Activated CD4-positive, alpha-beta T cell treated with anti-CD3 and anti-CD28 coated beads, Interleukin-2, amount 50 U/mL, for 16 hours (primary cell): ENCODE data around the gene PLA2G4C.
A peak's percentile ranks its signal among the peaks of the same experiment; 100 is the strongest.

Experiments used
- DNase-seq: peaks from one replicate; pipeline ENCODE4 v3.0.0-alpha.2; 2020

Gene PLA2G4C, protein sequence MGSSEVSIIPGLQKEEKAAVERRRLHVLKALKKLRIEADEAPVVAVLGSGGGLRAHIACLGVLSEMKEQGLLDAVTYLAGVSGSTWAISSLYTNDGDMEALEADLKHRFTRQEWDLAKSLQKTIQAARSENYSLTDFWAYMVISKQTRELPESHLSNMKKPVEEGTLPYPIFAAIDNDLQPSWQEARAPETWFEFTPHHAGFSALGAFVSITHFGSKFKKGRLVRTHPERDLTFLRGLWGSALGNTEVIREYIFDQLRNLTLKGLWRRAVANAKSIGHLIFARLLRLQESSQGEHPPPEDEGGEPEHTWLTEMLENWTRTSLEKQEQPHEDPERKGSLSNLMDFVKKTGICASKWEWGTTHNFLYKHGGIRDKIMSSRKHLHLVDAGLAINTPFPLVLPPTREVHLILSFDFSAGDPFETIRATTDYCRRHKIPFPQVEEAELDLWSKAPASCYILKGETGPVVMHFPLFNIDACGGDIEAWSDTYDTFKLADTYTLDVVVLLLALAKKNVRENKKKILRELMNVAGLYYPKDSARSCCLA

DNA sequence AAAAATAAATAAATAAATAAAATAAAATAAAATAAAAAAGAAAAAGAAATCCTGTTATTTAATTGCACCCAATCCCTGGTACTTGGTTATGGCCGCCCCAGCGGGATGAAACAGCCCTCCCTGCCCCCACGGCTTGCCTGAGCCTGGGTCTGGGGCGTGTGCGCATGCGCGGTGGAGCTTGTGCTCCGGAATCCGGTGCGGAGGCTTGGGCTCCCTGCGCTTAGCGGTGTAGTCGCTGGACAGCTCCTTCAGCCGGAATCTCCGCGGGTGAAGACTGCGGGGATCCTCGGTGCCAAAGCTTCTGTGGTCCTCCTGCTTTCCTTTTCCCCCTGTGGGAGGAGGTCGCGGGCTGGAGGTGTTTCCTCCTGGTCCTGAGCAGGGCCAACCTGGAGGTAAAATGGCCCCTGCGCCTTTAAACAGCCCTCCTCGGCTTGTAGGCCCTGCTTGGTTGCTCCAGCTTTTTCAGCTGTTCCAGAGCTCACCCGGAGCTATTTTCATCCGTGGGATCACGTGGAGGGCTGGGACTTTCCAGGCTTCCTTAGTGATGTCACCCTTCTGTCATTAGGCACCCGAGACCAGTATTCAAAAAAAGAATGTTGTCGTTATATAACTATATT is at the start of gene PLA2G4C:
PLA2G4C (minus strand) TSS at position 468 of the 617 bp plus-strand sequence. CDS start 4,288 bp downstream, outside the sequence.
- DNase-seq, result peak; percentile 87

DNA sequence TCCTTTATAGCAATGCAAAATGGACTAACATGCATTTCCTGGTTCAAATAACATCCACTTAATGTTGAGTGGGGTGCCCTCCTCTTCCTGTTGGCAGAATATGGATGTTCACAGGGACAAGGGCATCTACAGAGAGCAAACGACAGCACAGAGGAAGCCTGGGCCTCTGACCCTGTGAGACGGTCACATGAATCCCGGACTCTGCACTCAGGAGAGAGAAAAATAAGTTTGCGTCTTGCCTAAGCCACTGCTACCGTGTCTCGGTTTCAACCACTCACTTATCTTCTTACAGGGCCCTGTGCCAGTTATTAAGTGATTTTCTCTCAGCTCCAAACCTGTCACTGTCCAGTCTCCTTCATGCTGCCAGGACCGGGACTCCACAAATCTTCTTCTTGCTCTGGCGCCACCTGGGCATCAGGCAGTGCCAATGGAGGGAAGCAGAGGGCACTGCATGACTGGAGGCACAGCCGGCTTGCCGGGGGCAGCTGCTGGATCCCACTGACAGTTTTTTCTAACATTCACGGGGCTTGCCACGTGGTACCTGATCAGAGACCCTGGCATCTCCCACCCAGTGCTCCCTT is 47.7 kb upstream of the PLA2G4C start:
- no peak for DNase-seq

DNA sequence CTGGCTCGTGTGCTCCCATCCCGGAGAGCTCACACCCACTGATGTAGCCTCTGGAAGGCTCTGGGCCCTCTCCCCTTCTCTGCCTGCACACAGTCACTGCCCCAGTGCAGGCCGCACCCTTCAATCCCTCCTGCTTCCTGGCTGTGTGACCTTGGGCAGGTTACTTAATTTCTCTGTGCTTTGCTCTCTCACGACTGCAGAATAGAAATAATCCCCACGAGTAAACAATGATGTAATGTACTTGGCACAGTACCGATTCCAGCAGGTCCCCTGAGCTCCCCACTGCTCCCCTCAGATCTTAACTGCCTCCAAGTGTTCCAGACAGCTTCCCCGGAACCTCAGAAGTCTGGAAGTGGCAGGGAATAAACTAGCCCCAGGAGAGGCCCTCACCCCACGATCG is 43.4 kb upstream of the PLA2G4C start:
- no peak for DNase-seq

DNA sequence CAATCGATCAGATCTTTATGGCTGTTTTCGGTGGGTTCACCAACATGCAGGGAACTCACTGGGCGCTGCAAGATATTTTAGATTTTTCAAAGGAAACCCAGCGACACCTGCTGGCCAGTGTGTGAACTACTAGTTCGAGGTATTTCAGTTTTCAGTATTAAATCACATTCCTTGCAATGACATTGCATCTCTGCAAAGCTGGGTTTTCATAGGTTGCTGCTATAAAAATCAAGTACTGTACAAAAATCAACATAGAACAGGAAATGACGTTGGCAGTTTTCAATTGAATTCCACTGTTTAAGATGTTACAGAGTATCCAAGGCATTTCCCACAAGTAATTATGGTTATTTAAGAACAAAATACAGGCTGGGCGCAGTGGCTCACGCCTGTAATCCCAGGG is 41.9 kb upstream of the PLA2G4C start:
- peak; percentile 63 for DNase-seq

DNA sequence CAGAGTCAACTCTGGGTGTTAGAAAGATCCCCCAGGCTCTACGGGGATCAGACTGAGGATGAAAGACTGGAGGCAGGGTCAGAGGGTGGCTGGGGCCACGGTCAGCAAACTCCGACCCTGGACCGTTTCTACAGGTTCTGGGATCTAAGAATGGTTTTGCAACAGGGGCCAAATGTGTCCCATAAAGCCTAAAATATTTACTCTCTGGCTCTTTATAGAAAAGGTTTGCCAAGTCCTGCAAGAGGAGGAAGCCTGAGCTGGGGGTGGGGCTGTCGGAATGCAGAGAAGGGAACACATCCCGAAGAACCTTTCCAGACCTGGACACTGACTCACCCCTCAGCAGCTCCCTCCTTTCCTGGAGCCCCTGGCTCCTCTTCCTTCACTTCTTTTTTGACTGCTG is 38.8 kb upstream of the PLA2G4C start:
- DNase-seq, result no peak

DNA sequence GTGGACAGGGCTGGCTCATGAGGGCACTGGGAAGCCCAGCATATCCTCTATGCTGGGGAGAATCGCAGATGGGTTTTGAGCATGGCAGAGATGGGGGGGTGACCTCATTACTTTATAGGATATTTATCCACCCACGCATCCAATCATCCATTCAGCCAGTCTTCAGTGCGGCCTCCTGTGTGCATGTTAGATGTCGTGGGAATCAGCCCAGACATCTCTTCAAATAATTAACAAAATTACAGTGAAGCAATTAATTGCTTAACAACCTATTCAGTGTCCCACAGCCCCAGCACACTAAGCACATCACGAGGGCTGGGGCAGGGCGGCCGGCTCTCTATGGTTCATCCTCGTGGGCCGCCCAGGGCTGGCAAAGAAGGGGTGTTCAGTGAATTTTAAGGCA is 38.0 kb upstream of the PLA2G4C start:
- DNase-seq, result no peak

DNA sequence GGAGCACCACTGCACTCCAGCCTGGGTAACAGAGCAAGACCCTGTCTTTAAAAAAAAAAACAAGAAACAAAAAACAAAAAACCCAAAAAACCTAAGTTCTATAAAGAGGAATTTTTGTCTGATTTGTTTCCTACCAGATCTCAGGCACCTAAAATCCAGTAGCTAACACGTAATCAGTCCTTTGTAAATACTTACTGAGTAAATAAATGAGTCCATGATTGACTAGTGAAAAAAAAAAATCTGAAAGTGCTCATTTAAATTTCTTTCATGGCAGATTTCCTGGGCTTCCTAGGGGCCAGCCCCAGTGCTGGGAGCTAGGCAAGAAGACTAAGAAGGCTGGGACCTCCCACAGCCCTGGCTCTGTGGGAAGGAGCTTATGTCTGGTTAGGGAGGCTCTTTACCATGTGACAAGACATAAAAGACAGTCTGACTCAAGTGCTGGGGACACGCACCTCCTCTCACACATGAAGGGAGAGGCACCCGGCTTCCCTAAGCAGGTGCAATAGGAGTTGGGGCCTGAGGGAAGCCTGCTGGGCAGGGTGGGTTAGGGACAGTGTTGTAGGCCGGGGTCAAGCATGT is 37.1 kb upstream of the PLA2G4C start:
- DNase-seq, result no peak

DNA sequence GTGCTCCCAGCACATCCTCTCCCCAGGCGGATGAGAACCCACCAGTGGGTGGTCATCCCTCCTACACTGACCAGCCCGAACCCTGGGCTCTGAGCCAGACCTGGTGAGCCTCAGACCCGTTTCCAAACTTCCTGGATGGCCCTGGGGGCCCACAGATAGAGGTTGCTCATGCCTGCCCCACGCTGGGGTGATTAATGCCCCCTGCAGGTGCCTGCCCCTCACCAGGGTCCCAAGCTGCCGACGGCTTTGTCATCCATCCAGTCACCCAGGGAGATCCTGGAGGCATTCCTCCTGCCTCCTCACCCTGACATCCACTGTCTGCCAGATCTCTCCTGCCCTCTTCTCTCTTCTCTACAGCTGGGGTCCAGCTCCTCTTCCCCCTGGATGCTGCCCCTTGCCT is 28.4 kb upstream of the PLA2G4C start:
- no peak for DNase-seq

DNA sequence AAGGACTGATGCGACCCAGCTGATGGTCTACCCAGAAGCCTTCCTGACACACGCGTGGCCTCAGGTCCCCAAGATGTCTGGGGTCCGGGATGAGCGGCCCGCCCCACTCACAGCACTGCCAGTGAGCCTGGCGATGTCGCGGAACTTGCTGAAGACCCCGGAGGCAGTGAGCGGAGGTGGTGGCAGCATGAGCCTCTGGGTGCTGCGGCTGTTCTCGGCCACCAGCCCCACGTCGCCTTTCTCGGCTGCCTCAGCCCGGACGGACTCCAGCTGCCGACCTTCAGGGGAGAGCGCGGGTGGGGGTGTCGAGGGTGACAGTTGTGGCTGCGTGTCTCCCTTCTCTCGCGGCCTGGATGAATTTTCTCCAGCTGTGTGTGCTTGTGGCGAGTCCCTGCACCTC is 26.8 kb upstream of the PLA2G4C start:
- DNase-seq, result no peak

DNA sequence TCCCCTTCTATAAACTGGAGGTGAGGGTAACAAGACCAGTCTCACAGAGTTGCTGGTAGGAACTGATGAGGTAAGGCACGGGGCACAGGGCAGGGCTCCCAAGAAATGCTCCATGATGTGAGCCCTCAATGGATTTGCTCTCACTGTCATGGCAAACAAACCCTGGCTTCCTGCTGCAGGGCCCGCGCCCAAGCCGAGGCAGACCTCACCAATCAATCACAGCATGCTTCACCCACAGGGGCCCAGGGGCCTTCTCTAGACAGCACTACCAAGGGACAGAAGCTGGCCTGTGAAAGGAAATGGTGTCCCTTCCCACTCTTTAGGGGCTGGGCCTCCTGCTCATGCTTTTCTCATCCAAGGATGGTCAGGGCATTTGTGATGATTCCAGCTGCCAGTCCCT is 25.9 kb upstream of the PLA2G4C start:
- no peak for DNase-seq

DNA sequence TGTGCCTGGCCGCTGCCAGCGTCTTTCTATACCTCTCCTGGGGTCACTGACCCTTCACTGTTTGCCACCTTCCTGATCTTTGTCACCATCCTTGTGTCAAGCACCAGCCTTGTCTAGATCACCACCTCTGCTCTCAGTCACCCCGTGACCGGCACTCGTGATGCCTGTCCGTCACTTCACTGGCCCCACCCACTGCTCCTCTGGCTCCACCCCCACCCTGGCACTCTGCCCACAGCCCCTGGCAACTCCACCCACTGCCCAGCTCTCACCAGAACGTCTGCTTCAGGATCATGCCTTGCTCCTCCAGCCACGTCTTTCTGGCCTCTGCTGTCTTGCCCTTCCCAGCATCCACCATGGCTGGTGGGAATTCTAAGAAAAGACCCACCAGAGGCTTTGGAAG is 24.8 kb upstream of the PLA2G4C start:
- DNase-seq, result peak; percentile 28

DNA sequence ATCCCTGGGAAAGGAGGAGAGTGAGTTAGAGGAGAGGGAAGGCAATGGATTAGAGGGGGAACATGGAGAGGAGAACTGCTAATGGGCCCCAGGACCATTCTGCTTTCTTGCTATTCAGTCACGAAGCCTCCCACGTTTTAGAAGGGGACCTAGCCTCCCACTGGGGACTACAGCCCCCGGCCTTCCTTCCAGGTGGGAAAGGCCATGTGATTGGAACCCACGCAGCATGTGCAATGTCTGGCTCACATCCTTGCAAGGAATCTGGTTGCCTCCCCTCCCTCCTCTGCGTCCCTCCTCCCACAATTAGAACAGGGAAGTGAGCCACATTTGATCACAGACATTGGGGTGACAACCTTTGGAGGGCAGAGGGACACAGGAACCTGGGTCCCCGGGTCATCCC is 22.5 kb upstream of the PLA2G4C start:
- no peak for DNase-seq

DNA sequence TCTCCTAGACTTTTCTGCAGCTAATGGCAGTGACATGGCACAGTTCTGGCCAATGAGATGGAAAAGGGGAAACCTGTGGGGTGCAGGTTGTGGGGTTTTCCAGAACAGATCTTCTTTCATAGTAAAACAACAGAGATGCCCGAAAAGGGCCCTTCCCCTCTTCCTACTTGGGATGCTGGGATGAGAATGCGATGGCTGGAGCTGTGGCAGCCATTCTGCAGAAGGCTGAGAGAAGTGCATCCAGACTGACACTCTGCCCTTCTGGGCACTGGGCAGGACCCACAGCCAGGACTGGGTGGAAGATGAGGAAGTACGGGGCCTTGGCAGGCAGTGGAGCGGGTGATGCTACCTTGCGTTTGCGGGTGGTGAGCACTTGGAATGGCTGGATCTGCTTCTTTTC is 16.9 kb upstream of the PLA2G4C start:
- DNase-seq, result no peak

DNA sequence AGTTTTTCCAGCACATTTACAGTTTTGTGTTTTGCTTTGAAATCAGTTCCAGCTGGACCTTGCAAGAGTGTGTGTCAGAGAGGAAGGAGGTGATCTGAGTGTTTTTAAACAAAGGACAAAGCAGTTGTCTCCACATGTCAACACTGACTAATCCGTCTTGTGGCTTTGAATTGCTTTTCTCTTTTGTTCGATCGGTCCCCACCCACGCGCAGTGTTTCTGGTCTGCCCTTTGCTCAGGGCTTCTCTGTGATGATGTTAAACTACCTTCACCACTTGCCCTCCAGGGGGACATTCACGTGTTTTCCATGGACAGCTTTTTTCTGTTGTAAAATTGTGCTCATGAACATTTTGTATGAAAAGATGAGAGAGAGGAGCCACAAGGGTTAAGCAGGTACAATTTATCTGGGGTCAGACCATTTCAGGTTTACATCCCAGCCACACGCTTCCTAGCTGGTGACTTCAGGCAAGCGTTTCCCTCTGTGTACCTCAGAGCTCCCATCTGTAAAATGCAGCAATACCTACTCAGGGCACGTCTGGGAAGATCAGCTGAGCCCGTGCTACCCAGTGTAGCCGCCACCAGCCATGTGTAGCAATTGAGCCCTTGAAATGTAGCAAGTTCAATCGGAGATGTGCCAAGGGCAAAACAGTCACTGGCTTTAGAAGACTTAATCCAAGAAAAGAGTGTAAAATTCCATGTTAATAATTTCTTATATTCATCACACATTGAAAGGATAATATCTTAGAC is 13.5 kb upstream of the PLA2G4C start:
- peak; percentile 17 for DNase-seq

DNA sequence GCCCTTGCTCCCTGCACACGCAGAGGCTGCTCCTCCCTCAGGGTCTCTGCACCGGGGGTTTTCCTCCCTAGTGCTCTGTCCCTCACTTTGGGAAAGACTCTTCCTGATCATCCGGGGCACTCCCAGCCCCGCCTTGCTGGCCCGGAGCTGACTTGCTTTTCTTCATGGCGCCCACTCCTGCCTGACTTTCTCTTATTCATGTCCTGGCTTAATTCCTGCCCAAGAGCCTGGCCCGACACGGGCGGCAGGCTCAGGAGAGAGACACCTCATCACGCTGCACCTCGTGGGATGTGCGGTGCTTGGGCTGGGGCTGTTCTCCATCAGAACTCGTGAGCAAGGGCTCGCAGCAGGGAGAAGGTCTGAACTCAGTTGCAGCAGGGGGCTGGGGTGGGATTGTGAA is 11.8 kb upstream of the PLA2G4C start:
- DNase-seq, result no peak

DNA sequence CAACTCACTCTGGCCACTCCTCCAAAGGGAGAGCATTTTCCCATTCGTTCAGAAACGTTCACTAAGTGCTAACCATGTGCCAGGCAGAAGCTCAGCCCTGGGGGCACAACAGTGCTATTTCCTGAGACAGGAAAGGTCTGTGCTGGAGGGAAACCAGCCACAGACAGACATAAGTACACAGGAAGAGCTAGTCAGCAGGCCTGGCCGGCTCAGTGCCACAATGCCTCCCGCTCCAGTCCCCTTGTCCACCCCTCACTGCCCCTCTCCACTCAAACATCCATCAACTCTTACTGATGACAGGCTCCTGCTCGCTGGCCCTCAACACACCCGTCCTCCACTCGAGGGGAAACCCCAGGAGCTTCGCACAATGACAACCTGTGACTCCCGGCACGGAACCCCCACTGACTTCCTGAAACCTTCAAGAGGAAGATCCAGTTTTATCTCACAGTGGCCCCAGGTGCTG is 11.3 kb upstream of the PLA2G4C start:
- DNase-seq, result peak; percentile 14

DNA sequence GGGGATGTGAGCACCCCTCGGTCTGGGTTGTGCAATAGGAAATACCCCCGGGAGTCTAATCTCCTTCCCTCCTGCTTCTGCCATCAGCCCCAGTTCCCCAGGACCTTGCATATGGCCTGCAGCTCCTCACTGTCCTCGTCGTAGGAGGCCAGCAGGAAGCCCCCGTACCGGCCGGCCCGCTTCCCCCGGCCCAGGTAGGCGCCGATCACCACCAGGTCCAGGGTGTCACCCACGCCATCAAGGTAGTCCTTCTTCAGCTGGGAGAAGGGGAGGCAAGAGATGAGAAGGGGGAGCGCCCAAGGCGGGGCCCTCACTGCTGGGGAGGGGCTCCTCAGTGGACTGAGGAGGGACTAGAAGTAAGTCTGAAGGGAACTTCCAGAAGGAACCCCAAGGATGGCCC is 10.4 kb upstream of the PLA2G4C start:
- DNase-seq, result no peak

DNA sequence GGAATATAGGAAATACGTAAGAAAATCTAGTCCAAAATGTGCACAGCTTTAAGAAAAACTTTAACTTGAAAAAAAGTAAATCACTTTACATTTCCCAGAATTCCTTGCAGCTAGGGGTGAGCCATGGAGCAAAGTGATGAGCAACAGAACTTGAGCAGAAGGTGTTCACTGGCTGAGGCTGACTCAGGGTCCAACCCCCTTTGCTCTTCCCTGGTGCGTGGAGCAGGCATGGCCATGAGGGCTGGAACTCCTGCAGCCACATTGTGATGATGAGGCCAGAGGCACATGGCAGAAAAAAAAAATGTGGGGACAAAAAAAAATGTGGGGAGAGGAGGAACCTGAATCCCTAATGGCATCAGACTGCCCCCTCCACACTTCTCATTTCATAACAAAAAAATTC is 9.9 kb upstream of the PLA2G4C start:
- DNase-seq, result no peak

DNA sequence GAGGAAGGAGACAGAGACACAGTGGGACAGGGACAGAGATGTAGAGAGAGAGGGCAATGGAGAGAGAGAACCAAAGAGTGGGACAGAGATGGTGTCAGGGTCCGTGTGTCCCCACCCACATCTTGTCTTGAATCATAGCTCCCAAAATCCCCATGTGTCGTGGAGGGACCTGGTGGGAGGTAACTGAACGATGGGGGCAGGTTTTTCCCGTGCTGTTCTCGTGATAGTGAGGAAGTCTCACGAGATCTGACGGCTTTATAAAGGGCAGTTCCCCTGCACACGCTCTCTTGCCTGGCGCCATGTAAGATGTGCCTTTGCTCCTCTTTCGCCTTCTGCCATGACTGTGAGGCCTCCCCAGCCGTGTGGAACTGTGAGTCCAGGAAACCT is 7.5 kb upstream of the PLA2G4C start:
- no peak for DNase-seq

DNA sequence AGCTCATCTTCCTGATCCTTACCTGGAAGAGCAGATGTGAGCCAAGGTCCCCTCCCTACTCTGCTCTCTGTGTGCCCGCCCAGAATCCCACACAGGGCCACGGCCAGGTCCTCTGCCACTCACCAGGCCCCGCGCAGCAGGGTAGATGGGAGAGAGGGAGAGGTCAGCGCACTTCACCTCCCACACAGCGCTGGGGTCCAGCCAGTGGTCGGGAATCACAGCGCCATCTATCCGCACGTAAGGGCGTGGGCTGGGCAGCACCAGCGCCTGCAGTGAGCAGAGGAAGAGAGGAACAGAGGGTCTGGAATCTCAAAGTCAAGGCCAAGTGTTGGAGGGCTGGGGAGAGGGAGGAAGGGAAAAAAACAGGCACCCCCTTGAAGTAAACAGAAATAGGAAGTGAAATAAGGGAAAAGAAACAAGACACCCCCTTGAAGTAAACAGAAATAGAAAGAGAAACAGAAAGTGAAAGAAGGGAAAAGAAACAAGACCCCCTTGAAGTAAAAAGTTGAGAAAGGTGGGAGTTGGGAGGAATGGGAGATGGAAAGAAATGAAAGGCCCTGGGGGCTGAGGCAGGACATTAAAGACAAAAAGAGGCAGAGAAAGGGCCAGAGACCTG is 7.0 kb upstream of the PLA2G4C start:
- no peak for DNase-seq

DNA sequence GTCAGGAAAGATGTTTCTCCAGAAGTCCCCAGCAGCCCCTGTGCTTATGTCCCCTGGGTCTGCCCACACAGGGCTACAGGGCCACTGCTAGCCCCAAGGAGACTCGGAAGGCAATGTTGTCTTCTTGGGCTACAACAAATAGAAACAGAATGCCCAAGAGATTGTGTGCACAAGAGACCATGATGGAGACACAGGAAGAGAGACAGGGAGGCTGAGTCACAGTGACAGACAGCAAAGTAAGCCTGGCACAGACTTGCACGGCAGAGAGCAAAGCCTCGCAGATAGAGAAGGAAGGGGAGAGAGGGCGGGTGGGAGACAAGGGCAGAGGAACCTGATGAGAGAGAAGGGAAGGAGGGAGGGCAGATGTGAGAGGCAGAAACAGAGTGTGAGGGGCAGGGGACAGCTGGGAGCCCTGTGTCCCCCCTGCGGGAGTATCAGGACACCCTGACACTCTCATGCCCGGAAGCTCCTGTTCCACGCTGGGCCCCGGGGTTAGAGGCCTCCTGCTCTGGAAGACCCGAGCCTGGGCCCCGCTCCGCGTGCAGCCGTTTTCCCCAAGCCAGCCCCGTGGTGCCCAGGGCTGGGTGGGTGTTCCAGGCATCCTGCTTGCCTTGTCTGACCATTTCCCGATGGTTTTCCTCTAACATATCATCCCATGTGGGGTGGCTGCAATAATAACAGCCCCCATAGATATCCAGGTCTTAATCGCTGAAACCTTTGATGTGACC is 2.7 kb upstream of the PLA2G4C start:
- no peak for DNase-seq

DNA sequence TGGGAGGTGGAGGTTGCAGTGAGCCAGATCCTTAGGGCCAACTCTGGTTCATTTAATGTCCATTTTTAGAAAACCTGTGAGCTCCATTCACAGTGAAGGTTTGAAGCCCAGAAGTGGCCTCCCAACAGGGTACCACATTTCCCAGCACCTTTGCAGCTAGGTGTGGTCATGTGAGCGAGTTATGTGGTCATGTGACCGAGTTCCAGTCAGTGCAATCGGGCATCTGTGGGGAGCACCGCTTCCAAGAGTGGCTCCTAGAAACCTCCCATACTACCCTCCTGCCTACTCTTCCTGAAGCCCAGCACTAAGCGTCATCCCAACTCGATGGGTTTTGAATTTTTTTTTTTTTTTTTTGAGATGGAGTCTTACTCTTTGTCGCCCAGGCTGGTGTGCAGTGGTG is 663 bp upstream of the PLA2G4C start:
- DNase-seq, result no peak
